ELF-1 (cell line): ENCODE data around the gene BRD1.

ENCODE experiments used
- DNase-seq: peaks from one replicate; pipeline ENCODE4 v3.0.0-alpha.2; 2016; ENCODE audit warnings: low read depth, low spot score

The BRD1 gene

DNA sequence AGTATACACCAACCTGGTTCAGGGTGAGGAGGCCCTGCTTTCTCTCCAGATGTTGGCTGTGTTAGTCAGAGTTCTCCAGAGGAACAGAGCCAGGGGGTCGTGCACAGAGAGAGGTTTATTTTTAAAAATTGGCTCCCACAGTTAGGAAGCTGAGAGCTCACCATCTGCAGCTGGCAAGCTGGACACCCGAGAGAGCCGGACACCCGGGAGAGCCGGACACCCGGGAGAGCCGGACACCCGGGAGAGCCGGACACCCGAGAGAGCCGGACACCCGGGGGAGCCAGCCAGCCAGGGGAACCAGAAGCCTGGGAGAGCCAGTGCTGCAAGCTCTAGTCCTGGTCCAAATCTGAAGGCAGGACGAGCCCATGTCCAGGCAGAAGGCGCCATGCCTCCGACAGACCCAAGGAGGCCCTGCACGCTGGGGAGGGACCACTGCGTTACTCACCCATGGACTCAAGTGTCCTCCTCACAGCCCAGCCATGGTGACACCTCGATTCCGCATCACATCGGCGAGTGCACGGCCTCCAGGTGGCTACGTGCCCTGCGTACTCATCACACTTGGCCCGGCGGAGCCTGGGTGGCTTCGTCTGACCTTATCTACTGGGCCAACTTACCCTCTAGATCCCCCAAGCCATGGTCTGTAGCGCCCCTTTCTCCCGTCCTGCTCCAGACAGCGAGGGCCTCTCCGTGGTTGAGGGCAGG is 99.0 kb downstream of the BRD1 start:
- no peak for DNase-seq

DNA sequence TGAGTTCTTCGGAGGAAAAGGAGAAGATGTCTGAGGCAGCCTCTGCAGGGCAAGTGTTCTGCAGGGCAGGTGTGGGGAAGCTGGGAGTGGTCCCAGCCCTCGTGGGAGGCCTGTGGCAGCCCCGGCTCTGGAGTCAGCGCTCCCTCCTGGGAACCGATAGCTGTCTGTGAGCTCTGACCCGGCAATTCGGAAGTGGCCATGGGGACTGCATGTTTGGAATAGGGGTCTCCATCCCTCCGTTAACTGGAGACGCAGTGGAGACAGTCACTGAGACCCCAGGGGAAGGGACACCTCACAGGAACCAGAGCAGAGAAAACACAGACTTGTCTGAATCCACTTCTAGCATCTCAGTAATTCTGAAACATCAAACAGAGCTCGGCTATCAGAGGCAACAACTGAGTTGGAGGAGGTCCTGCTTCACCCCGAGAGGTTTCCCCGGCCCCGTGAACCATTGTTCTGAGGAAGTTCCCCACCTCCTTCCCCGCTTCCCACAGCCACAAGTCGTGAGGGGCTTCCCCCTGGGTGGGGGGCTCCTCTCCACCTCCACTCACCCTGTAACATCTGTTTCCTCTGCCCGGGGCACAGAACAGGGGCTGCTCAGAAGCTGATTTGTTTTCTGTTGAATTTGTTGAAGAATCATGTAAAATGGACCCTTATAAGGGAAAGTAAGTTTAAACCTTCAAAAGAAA is 99.6 kb downstream of the BRD1 start:
- no peak for DNase-seq

DNA sequence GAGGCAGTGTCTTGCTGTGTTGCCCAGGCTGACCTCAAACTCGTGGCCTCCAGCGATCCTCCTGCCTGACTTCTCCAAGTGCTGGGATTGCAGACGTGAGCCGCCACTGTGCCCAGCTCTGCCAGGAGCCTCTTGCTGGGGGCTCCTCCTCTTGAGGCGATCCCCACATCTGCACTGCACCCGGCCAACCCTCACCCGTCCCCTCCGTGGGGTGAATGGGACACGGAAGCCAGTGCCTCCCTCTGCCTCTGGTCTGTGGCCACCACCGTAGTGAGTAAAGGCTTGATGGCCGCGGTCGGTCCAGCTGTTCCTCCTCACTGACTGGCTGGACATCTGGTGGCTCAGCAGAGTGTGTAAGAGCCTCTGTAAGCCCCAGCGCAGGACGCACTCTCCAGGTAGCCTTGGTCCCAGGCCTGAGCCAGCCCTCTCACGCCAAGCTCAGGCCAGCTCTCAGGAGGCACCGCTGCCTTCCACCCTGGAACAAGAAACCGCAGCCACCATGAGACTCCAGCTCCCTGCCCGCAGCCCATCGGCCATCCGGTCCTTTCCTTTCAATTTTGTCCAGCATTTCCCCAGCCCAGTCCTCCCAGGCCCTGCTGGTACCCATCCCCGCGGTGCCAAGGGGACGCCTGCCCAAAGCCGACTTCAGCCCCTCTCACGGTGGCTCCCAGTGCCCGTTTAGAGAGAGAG is 100.3 kb downstream of the BRD1 start:
- DNase-seq = no peak

DNA sequence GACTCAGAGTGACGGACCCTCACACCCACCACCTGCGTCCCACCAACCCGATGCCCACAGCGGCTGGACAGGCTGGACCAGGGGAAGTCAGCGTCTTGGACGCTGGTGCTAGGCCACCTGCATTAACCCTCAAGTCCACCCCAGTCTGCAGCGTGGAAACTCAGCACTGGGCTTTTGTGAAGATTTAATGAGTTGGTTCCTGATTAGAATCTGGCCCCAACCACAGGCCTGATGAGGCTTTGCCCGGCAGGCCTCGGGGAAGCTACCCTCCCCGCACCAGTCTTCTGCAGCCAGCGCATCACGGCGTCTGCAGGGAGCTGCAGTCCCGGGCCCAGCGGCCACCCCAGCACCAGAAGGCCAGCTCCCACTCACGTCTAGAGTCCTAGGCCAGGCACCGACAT is 101.0 kb downstream of the BRD1 start:
- no peak for DNase-seq

DNA sequence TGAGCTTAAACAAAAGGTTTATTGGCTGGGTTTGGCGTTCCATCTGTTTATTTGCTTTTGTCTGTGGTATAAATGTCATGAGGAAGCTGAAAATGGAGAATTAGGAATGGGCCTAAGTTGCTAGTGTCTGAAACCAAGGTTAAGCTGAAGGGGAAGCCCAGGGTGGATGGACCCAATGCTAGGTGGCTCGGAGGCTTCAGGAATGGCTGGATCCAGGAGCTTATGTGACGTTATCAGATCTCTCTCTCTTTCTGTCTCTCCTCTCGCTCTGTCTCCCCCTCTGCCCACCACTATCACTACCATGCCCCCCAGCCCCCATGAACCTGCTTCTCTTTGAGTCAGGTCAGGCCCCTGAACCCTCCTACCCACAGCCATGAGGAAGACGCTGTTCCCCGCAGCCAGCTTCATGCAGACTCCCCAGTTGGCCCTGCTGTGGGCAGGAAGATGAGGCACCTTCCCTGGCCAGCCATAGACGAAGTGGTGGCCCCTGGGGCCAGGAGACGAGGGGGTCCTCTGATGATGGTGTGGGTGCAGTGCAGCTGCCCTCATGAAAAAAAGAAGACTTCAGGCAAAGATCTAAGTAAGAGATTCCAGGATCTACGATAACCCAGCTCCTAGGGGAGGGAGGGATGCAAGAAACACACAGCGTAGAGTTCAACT is 101.5 kb downstream of the BRD1 start:
- no peak for DNase-seq

DNA sequence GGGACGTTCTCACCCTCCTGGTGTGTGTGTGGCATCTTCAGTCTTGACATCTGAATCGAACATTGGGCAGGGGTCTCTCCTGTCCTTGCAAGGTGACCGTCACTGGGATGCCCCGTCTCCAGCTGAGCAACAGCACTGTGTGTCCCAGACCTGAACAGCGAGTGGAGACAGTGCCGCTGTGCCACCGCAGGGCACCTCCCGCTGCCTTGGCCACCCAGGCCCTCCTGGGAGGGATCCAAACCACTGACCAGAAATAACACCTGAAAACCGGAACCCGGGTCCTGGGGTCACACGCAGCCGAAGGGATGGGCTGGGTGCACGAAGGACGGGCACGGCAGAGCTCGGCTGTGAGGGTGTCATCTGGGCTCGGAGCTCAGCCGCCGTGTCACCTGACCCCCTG is 102.2 kb downstream of the BRD1 start:
- no peak for DNase-seq

DNA sequence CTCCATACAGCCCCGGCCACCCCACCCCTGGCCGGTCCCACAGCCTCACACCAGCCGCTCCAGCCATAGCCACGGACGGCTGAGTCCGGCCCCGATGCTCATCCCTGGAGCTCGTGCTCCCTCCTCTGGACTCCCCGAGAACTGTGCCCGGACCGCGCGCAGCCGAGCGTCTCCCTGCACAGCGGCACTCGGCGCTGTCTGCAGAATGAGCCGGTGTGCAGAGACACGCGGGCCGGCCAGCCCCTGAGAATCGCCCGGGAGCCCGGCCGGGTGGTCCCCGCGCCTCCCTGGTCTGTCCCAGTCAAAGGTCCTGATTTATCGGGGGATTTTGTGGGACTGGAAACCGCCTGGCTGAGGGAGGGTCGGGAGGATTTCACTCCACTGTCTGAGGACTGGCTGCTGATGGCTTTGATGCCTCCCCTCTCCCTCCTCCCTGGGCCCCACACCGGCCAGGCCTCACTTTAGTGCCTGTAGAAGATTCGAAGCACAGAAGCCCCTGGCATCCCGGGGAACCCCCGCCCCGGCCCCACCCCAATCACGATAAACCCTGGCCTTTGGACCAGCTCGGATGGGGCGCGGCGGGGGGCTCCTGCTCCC is 102.7 kb downstream of the BRD1 start:
- DNase-seq = peak; percentile 88

DNA sequence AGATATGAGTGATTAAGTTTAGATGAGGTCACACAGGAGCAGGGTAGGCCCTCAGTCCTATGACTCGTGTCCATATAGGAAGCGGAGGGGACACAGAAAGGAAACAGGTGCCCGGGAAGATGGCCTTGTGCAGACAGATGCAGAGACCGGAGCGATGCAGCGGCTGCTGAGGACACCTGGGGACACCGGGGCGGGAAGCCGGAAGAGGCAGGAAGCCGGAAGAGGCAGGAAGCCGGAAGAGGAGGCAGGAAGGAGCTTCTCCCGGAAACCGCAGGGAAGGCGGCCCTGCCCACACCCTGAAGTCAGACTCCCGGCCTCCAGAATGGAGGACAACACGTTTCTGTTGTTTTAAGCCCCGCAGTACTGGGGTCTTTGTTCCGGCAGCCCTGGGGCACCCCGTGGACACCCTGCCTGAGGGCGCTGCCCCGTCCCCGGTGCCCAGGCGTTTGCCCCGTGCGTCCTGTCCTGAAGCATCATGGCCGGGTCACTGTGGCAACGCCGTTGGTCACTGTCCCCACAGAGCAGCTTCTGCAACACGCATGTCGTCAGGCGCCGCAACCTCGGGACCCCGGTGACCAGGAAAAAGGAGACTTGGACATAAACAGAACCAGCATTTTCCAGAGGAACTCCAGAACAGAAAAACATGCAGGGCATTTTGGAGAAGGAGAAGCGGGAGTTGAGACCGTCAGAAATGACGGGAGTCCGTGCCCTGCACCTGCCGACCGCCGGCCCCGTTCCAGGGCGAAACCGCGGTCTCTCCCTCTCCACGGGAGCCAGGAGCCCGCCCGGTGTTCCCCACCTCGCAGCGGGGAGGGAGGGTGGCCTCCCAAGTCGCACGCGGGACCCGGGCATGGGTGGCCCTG is 103.4 kb downstream of the BRD1 start:
- peak; percentile 53 for DNase-seq

DNA sequence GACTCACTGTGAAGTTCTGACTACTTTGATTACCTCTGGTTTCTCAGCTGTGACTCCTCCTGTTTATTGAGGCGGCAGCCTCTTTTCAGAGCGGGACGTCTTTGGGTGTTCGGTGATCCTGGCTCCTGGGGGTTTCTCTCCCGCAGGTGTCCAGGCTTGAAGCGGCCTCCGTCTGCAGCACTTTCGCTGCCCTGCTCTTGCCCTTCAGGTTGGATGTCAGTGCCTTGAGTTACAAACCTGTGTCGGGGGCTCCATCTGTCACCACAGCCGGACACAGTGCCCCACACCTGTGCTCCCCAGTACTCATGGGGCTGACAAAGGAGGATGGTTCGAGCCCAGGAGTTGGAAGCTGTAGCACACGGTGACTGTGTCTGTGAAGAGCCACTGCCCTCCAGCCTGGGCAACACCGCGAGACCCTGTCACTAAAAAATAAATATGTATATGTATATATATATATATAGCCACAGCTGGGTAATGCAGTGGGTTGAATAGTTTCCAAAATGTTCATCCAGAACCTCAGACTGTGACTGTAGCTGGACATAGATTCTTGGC is 104.1 kb downstream of the BRD1 start:
- no peak for DNase-seq
